SJCRH30 (cell line): ENCODE measurements around the gene PPIF. TPM values are rescaled to one million over a fixed set of nuclear protein-coding genes. Genes with fewer than 3 reads are reported as not detected.

ENCODE experiments used
- total RNA-seq: library from RNA; depleted of rRNA; stranded (reverse); fragments of >200 nt; shearing (Covaris generic); gene quantifications from 2 replicates; pipeline ENCODE4 v1.2.3, GENCODE V29; 2014; rRNA removed

Gene PPIF
- total RNA-seq, 1 experiment from 2014 or later = 103 TPM

Other genes starting within 250 kb of the PPIF start
- gene ZCCHC24, start 98.2 kb downstream of the PPIF start, total RNA-seq = 53.1 and 53.7 TPM in 2 replicates
- gene EIF5AL1, start 165.1 kb downstream of the PPIF start, total RNA-seq = 0.58 and 0.73 TPM in 2 replicates
- not detected in 2 replicates for gene SFTPA2, start 212.9 kb downstream of the PPIF start, total RNA-seq